IgD-negative memory B cell (primary cell): ENCODE data around the gene MAMDC4. TPM values are rescaled to one million over a fixed set of nuclear protein-coding genes. Genes with fewer than 3 reads are reported as not detected.
A peak's percentile ranks its signal among the peaks of the same experiment; 100 is the strongest.
"Not testable (repeated sequence)": the region's sequence is repeated elsewhere in the genome, so short reads cannot be mapped to it uniquely, and the experiment has no call there.

ENCODE experiments used
- H3K27ac Mint-ChIP-seq, 3 donors: one replicate each; pipeline ENCODE4 v1.8.0; 2020 to 2022; ENCODE audit warnings: mild to moderate bottlenecking in 3 of 3, mixed read lengths in 3 of 3, moderate library complexity in 1 of 3
- H3K27me3 Mint-ChIP-seq: one replicate; pipeline ENCODE4 v1.8.0; 2021; ENCODE audit warnings: mixed read lengths
- H3K36me3 Mint-ChIP-seq: one replicate; pipeline ENCODE4 v1.8.0; 2020; ENCODE audit warnings: mild to moderate bottlenecking, mixed read lengths
- H3K4me1 Mint-ChIP-seq, 3 donors: one replicate each; pipeline ENCODE4 v1.8.0; 2020 to 2022; ENCODE audit warnings: mixed read lengths in 3 of 3, mild to moderate bottlenecking in 1 of 3
- H3K4me3 Mint-ChIP-seq, 4 donors: one replicate each; pipeline ENCODE4 v1.8.0; 2020 to 2022; ENCODE audit warnings: mild to moderate bottlenecking in 4 of 4, mixed read lengths in 4 of 4, moderate library complexity in 3 of 4
- H3K9me3 Mint-ChIP-seq, 3 donors: one replicate each; pipeline ENCODE4 v1.8.0; 2020 to 2021; ENCODE audit warnings: mixed read lengths in 3 of 3, mild to moderate bottlenecking in 1 of 3
- polyA plus RNA-seq: library from polyadenylated mRNA; unstranded; fragments of 300-500 nt; fragmentation: Illumina TruSeq; gene quantifications from one replicate; pipeline ENCODE4 v1.2.3, GENCODE V29; 2021

Gene MAMDC4
- polyA plus RNA-seq, 1 donor from 2014 or later, result 0.11 TPM

- Mint-ChIP-seq H3K9me3 (no peaks in the 10 kb centered on the region), H3K4me1 (peaks cover 0 to 9% (median 8%) of the 10 kb centered on the region in 3 donors), H3K27me3 (no peaks in the 10 kb centered on the region), H3K36me3 (no peaks in the 10 kb centered on the region), H3K4me3 (peak overlapping the region; percentile 41 to 88 (median 64)), H3K27ac (peak overlapping the region in 2 of 3 donors; percentile 5 to 67)
Observed at GRCh38 chr9:136867917-136868316, 15.8 kb downstream of the MAMDC4 start.

- no peaks in the 10 kb centered on the region for H3K9me3 Mint-ChIP-seq
- H3K4me1 Mint-ChIP-seq, result peaks cover 0 to 8% (median 7%) of the 10 kb centered on the region in 3 donors
- no peaks in the 10 kb centered on the region for H3K27me3 Mint-ChIP-seq
- H3K36me3 Mint-ChIP-seq, result no peaks in the 10 kb centered on the region
- peak overlapping the region in 1 of 3 donors; percentile 39 for H3K27ac Mint-ChIP-seq
- H3K4me3 Mint-ChIP-seq, result peak overlapping the region; percentile 12 to 88 (median 70)
Observed at GRCh38 chr9:136868644-136869043, 16.5 kb downstream of the MAMDC4 start.

- H3K27me3 Mint-ChIP-seq, H3K4me1 Mint-ChIP-seq, H3K4me3 Mint-ChIP-seq, H3K36me3 Mint-ChIP-seq, H3K9me3 Mint-ChIP-seq: not testable (repeated sequence)
- peak overlapping the region in 1 of 3 donors; percentile 71 for H3K27ac Mint-ChIP-seq
Observed at GRCh38 chr9:136869611-136870010, 17.5 kb downstream of the MAMDC4 start.

- no peaks in the 10 kb centered on the region for H3K9me3 Mint-ChIP-seq
Observed at GRCh38 chr9:136875155-136875554, 23.0 kb downstream of the MAMDC4 start.

GRCh38 chr9:136876476-136876875 is 24.3 kb downstream of the MAMDC4 start:
- H3K9me3 Mint-ChIP-seq, result no peaks in the 10 kb centered on the region
- H3K27ac Mint-ChIP-seq, result no peak overlapping the region
- no peaks in the 10 kb centered on the region for H3K27me3 Mint-ChIP-seq
- peak overlapping the region in 1 of 4 donors; percentile 19 for H3K4me3 Mint-ChIP-seq
- peaks cover 0 to 3% (median 3%) of the 10 kb centered on the region in 3 donors for H3K4me1 Mint-ChIP-seq
- H3K36me3 Mint-ChIP-seq, result no peaks in the 10 kb centered on the region

More at GRCh38 chr9:136875155-136875554, 23.0 kb downstream of the MAMDC4 start:
- Mint-ChIP-seq H3K4me1 (peaks cover 0 to 3% (median 0%) of the 10 kb centered on the region in 3 donors), H3K36me3 (no peaks in the 10 kb centered on the region), H3K4me3 (peak overlapping the region in 1 of 4 donors; percentile 43), H3K27ac (no peak overlapping the region), H3K27me3 (no peaks in the 10 kb centered on the region)

GRCh38 chr9:136880651-136881050 is 28.5 kb downstream of the MAMDC4 start:
- Mint-ChIP-seq H3K36me3 (no peaks in the 10 kb centered on the region), H3K9me3 (no peaks in the 10 kb centered on the region), H3K4me1 (peaks cover 6 to 17% (median 14%) of the 10 kb centered on the region in 3 donors), H3K27ac (no peak overlapping the region), H3K4me3 (peak overlapping the region in 1 of 4 donors; percentile 90), H3K27me3 (no peaks in the 10 kb centered on the region)

- H3K27me3 Mint-ChIP-seq, result no peaks in the 10 kb centered on the region
- H3K4me1 Mint-ChIP-seq, result peaks cover 6 to 17% (median 14%) of the 10 kb centered on the region in 3 donors
- H3K9me3 Mint-ChIP-seq, result no peaks in the 10 kb centered on the region
- peak overlapping the region; percentile 16 to 95 (median 92) for H3K27ac Mint-ChIP-seq
- H3K4me3 Mint-ChIP-seq, result peak overlapping the region; percentile 79 to 92 (median 87)
- no peaks in the 10 kb centered on the region for H3K36me3 Mint-ChIP-seq
Observed at GRCh38 chr9:136881691-136882108, 29.6 kb downstream of the MAMDC4 start.

- Mint-ChIP-seq H3K36me3 (no peaks in the 10 kb centered on the region), H3K27me3 (no peaks in the 10 kb centered on the region), H3K27ac (peak overlapping the region; percentile 86 to 95 (median 92)), H3K4me3 (peak overlapping the region; percentile 79 to 92 (median 87)), H3K4me1 (peaks cover 10 to 20% (median 16%) of the 10 kb centered on the region in 3 donors), H3K9me3 (no peaks in the 10 kb centered on the region)
Observed at GRCh38 chr9:136882109-136882946, 30.2 kb downstream of the MAMDC4 start.

GRCh38 chr9:136882947-136883283 is 30.8 kb downstream of the MAMDC4 start:
- peaks cover 16 to 24% (median 19%) of the 10 kb centered on the region in 3 donors for H3K4me1 Mint-ChIP-seq
- peak overlapping the region; percentile 79 to 92 (median 87) for H3K4me3 Mint-ChIP-seq
- H3K27ac Mint-ChIP-seq, result peak overlapping the region; percentile 86 to 95 (median 92)
- not testable (repeated sequence) for H3K9me3 Mint-ChIP-seq, H3K27me3 Mint-ChIP-seq, H3K36me3 Mint-ChIP-seq

- not testable (repeated sequence) for H3K27me3 Mint-ChIP-seq, H3K36me3 Mint-ChIP-seq, H3K9me3 Mint-ChIP-seq
- Mint-ChIP-seq H3K27ac (peak overlapping the region in 1 of 3 donors; percentile 19), H3K4me1 (peaks cover 16 to 25% (median 24%) of the 10 kb centered on the region in 3 donors), H3K4me3 (peak overlapping the region in 1 of 4 donors; percentile 92)
Observed at GRCh38 chr9:136883670-136884069, 31.5 kb downstream of the MAMDC4 start.

- peak within 1 kb of the TSS; percentile 90 to 96 (median 95) for H3K27ac Mint-ChIP-seq
- H3K4me3 Mint-ChIP-seq, result peak within 1 kb of the TSS; percentile 85 to 96 (median 94)
- no peaks in the 10 kb centered on the region for H3K27me3 Mint-ChIP-seq
- peaks cover 16 to 24% (median 21%) of the 10 kb centered on the region in 3 donors for H3K4me1 Mint-ChIP-seq
- H3K9me3 Mint-ChIP-seq, result no peaks in the 10 kb centered on the region
- H3K36me3 Mint-ChIP-seq, result no peaks in the 10 kb centered on the region
Observed at GRCh38 chr9:136885950-136886578, 33.9 kb downstream of the MAMDC4 start, which contains the start of gene TRAF2. Gene TRAF2, plus strand, starts transcription at chr9:136886516. Its CDS starts 12,225 bp downstream, at chr9:136898741.

GRCh38 chr9:136886610-136887597 is 34.8 kb downstream of the MAMDC4 start:
- Mint-ChIP-seq H3K27me3 (no peaks in the 10 kb centered on the region), H3K27ac (peak overlapping the region; percentile 90 to 96 (median 95)), H3K36me3 (no peaks in the 10 kb centered on the region), H3K9me3 (no peaks in the 10 kb centered on the region), H3K4me3 (peak overlapping the region; percentile 85 to 96 (median 94)), H3K4me1 (peaks cover 16 to 22% (median 18%) of the 10 kb centered on the region in 3 donors)

GRCh38 chr9:136888454-136888853 is 36.3 kb downstream of the MAMDC4 start:
- Mint-ChIP-seq H3K9me3 (no peaks in the 10 kb centered on the region), H3K4me1 (peaks cover 12 to 15% (median 13%) of the 10 kb centered on the region in 3 donors), H3K4me3 (peak overlapping the region in 2 of 4 donors; percentile 35 to 52), H3K27ac (peak overlapping the region in 1 of 3 donors; percentile 39), H3K36me3 (no peaks in the 10 kb centered on the region), H3K27me3 (no peaks in the 10 kb centered on the region)

- Mint-ChIP-seq H3K27me3 (no peaks in the 10 kb centered on the region), H3K27ac (no peak overlapping the region), H3K4me1 (peaks cover 13 to 17% (median 13%) of the 10 kb centered on the region in 3 donors), H3K9me3 (no peaks in the 10 kb centered on the region), H3K4me3 (peak overlapping the region in 1 of 4 donors; percentile 35), H3K36me3 (no peaks in the 10 kb centered on the region)
Observed at GRCh38 chr9:136889858-136890257, 37.7 kb downstream of the MAMDC4 start.
